A673 (cell line): ENCODE results near the gene KMO. TPM values are rescaled to one million over a fixed set of nuclear protein-coding genes. Genes with fewer than 3 reads are reported as not detected.
A peak's percentile ranks its signal among the peaks of the same experiment; 100 is the strongest.

Experiments used
- Bru-seq: library from RNA; stranded (reverse); fragments of 400-500 nt; gene quantifications from one replicate; lab custom pipeline; 2021; lab: Mats Ljungman, UMichigan
- BruChase-seq, 2 experiments: library from RNA; stranded (reverse); fragments of 400-500 nt; gene quantifications; one replicate each; lab custom pipeline; 2021; lab: Mats Ljungman, UMichigan
- BruUV-seq: library from RNA; stranded (reverse); fragments of 400-500 nt; replicated peaks from 2 replicates; lab custom pipeline; 2021; lab: Mats Ljungman, UMichigan
- CTCF ChIA-PET: fragments of 300-600 bp; sonication (Branson Sonifier 250); formaldehyde crosslinking; loops from one replicate; lab custom pipeline; 2022; ENCODE audit warnings: antibody characterized with exemption; lab: Charles Lee
- POLR2A ChIA-PET: fragments of 300-600 bp; sonication (Branson Sonifier 250); formaldehyde crosslinking; loops from one replicate; lab custom pipeline; 2022; ENCODE audit warnings: antibody characterized with exemption; ENCODE audit not compliant: low non-redundant PET; lab: Charles Lee
- DNase-seq: peaks from one replicate; pipeline ENCODE4 v3.0.0-alpha.2; 2015; ENCODE audit warnings: low spot score
- H3K27ac ChIP-seq: fragments of 200-600 bp; sonication (generic); 2 replicates; pipeline ENCODE4 v1.5.1; 2016; ENCODE audit warnings: mixed run types, low read depth, mild to moderate bottlenecking, mixed read lengths, antibody characterized with exemption, low read length; ENCODE audit not compliant: poor library complexity, severe bottlenecking
- H3K27me3 ChIP-seq: fragments of 200-600 bp; sonication (generic); replicated peaks from 2 replicates; pipeline ENCODE4 v1.6.1; 2017; ENCODE audit warnings: mixed run types, low read depth, mild to moderate bottlenecking, mixed read lengths, antibody characterized with exemption, low read length; ENCODE audit not compliant: insufficient read depth, poor library complexity
- H3K36me3 ChIP-seq: fragments of 200-600 bp; sonication (generic); 2 replicates; pipeline ENCODE4 v1.6.1; 2016; ENCODE audit warnings: mixed run types, mild to moderate bottlenecking, mixed read lengths, antibody characterized with exemption, low read length; ENCODE audit not compliant: insufficient read depth, poor library complexity, severe bottlenecking
- H3K4me1 ChIP-seq: fragments of 200-600 bp; sonication (generic); 2 replicates; pipeline ENCODE4 v1.6.1; 2017; ENCODE audit warnings: mixed run types, mild to moderate bottlenecking, mixed read lengths, antibody characterized with exemption, low read length; ENCODE audit not compliant: insufficient read depth, poor library complexity, severe bottlenecking
- H3K4me3 ChIP-seq: fragments of 200-600 bp; sonication (generic); 2 replicates; pipeline ENCODE4 v1.5.1; 2016; ENCODE audit warnings: low read depth, mixed run types, mild to moderate bottlenecking, mixed read lengths, low read length; ENCODE audit not compliant: poor library complexity, severe bottlenecking
- H3K9me3 ChIP-seq: fragments of 200-600 bp; sonication (generic); 2 replicates; pipeline ENCODE4 v1.6.1; 2016; ENCODE audit warnings: mixed run types, low read depth, mild to moderate bottlenecking, mixed read lengths, antibody characterized with exemption, low read length; ENCODE audit not compliant: poor library complexity, severe bottlenecking
- CTCF ChIP-seq: fragments of 300-800, 200-600 bp; sonication (generic); conservative IDR thresholded peaks from 2 replicates; pipeline ENCODE4 v1.5.1; 2017; ENCODE audit warnings: low read depth, mild to moderate bottlenecking, antibody characterized with exemption, low read length, moderate library complexity, mixed read lengths
- EZH2 ChIP-seq: fragments of 200-600 bp; sonication (generic); IDR thresholded peaks from 2 replicates; pipeline ENCODE4 v1.6.1; 2017; ENCODE audit warnings: borderline replicate concordance, low read depth, mild to moderate bottlenecking, mixed read lengths, antibody characterized with exemption, low read length; ENCODE audit not compliant: poor library complexity, severe bottlenecking
- intact Hi-C: fragments of 100-400 bp; cut with micrococcal nuclease; formaldehyde crosslinking; loops from one replicate; pipeline ENCODE4 v1.10.0; 2022; ENCODE audit not compliant: unreplicated experiment
- long read RNA-seq: library from polyadenylated mRNA; stranded (forward); transcript quantifications from one replicate; pipeline ENCODE4 v2.0.0, GENCODE V29; 2022
- total RNA-seq: library from RNA; stranded (reverse); gene quantifications from 2 replicates; pipeline ENCODE4 v1.2.3, GENCODE V29; 2021

Gene KMO
- total RNA-seq (11.8 and 12.7 TPM in 2 replicates), Bru-seq, nascent RNA (percentile 65 among the genes with signal in this experiment), BruChase-seq, experiment 1, labeled RNA remaining after a 2-hour chase (percentile 60 among the genes with signal in this experiment), BruChase-seq, experiment 2, labeled RNA remaining after a 6-hour chase (percentile 52 among the genes with signal in this experiment)
- long read RNA-seq, full-length matches to known transcripts: 45 of 52 reads
- long read RNA-seq, partial matches to known transcripts: 1 of 52 reads
- long read RNA-seq, other reads (novel, unspliced or antisense): 6 of 52 reads

- ChIA-PET CTCF (no interaction called here), POLR2A (no interaction called here)
- no TSS peak for BruUV-seq
- intact Hi-C loops: loop anchor here (5.0 to 10.0 kb wide), 4 partner anchors 75 to 453 kb away; partner anchors contain the start of gene EXO1
- DNase-seq: peak; percentile 36
- Histone ChIP-seq H3K27me3 (no peaks in the 10 kb centered on the region), H3K27ac (peak within 1 kb of the TSS; percentile 80), H3K4me3 (peak within 1 kb of the TSS; percentile 48), H3K9me3 (no peaks in the 10 kb centered on the region), H3K4me1 (peaks cover 17% of the 10 kb centered on the region), H3K36me3 (no peaks in the 10 kb centered on the region)
- no peak for TF ChIP-seq CTCF
- no peak for TF ChIP-seq EZH2
Observed at GRCh38 chr1:241532162-241532531, at the start of gene KMO. TSS of gene KMO (plus strand) at chr1:241532378. CDS start at chr1:241532445, 67 bp downstream.

- BruUV-seq: no TSS peak
- H3K27ac ChIP-seq: no peak overlapping the region
- intact Hi-C loops: loop anchor here (5.0 to 10.0 kb wide), 3 partner anchors 61 to 518 kb away; no protein-coding TSS in a partner anchor
Observed at GRCh38 chr1:241482761-241483250, 49.4 kb upstream of the KMO start.

GRCh38 chr1:241485145-241485544, 47.0 kb upstream of the KMO start:
- no peak for DNase-seq
- Histone ChIP-seq H3K36me3 (no peaks in the 10 kb centered on the region), H3K9me3 (no peaks in the 10 kb centered on the region), H3K27me3 (no peaks in the 10 kb centered on the region), H3K27ac (no peak overlapping the region), H3K4me3 (no peak overlapping the region), H3K4me1 (peaks cover 7% of the 10 kb centered on the region)
- ChIA-PET POLR2A (no interaction called here), CTCF (interaction anchor here (1.1 kb wide), 1 partner anchor 518 kb away, joined by 3 read pairs; no protein-coding TSS in a partner anchor)
- intact Hi-C loops: loop anchor here (5.0 to 10.0 kb wide), 4 partner anchors 170 to 753 kb away; no protein-coding TSS in a partner anchor
- no TSS peak for BruUV-seq
- TF ChIP-seq CTCF: no peak
- TF ChIP-seq EZH2: no peak

More at GRCh38 chr1:241482761-241483250, 49.4 kb upstream of the KMO start:
- Histone ChIP-seq H3K27me3 (no peaks in the 10 kb centered on the region), H3K4me3 (no peak overlapping the region), H3K36me3 (no peaks in the 10 kb centered on the region), H3K4me1 (peaks cover 7% of the 10 kb centered on the region), H3K9me3 (no peaks in the 10 kb centered on the region)
- POLR2A ChIA-PET: no interaction called here
- TF ChIP-seq CTCF: no peak
- TF ChIP-seq EZH2: no peak
- CTCF ChIA-PET: no interaction called here
- peak; percentile 79 for DNase-seq
